ENCODE data around the gene KCNMB2.

- TF ChIP-seq POLR2A (IDR thresholded peaks at IDR 0.05), result no peak
- no peak for TF ChIP-seq CTCF (IDR thresholded peaks at IDR 0.05)
These were observed 109.3 kb downstream of the KCNMB2 start for GRCh38 chr3:178645503-178645902.

All from stomach (tissue), 4 donors.